HepG2 (cell line): ENCODE measurements around the gene MYH9. TPM values are rescaled to one million over a fixed set of nuclear protein-coding genes. Genes with fewer than 3 reads are reported as not detected.

Experiments used
- IRF1 ChIP-seq: sonication (generic); formaldehyde crosslinking; IDR thresholded peaks from 2 replicates; pipeline ENCODE4 v1.4.0; 2020; ENCODE audit warnings: low read depth, mild to moderate bottlenecking, missing genetic modification reagents
- POGK ChIP-seq: sonication (generic); formaldehyde crosslinking; conservative IDR thresholded peaks from 2 replicates; pipeline ENCODE4 v1.8.0; 2022; ENCODE audit warnings: mild to moderate bottlenecking, moderate library complexity, missing genetic modification reagents
- ZFY ChIP-seq: sonication (generic); formaldehyde crosslinking; IDR thresholded peaks from 2 replicates; pipeline ENCODE4 v1.4.0; 2020; ENCODE audit warnings: missing genetic modification reagents
- ZNF318 ChIP-seq: sonication (generic); formaldehyde crosslinking; IDR thresholded peaks from 2 replicates; pipeline ENCODE4 v1.4.0; 2020; ENCODE audit warnings: mild to moderate bottlenecking, missing genetic modification reagents
- ZNF572 ChIP-seq: sonication (generic); formaldehyde crosslinking; IDR thresholded peaks from 2 replicates; pipeline ENCODE4 v1.5.1; 2020; ENCODE audit warnings: mild to moderate bottlenecking, missing genetic modification reagents
- ZNF646 ChIP-seq: sonication (generic); formaldehyde crosslinking; IDR thresholded peaks from 2 replicates; pipeline ENCODE4 v1.9.0; 2021; ENCODE audit warnings: mild to moderate bottlenecking, missing genetic modification reagents
- polyA plus RNA-seq, 8 experiments: library from polyadenylated mRNA; depleted of rRNA in 3 of 8; stranded (reverse) in 7 of 8; unstranded in 1 of 8; fragments of >200 nt; fragmentation: Illumina TruSeq in 4 of 8; extraction: Trizol in 4 of 8; gene quantifications; 2 replicates each; pipeline versions ENCODE4 v1.2.1 to v1.2.3, GENCODE V29; 2011 to 2016; ENCODE audit warnings: low read depth in 4 of 8, missing spikeins in 1 of 8, mixed read lengths in 1 of 8; ENCODE audit not compliant: insufficient read depth in 1 of 8
- total RNA-seq, 5 experiments: library from RNA; depleted of rRNA; stranded (reverse); fragments of >200 nt; fragmentation: Illumina TruSeq; extraction: Trizol; gene quantifications; 2 replicates each; pipeline ENCODE4 v1.2.3, GENCODE V29; 2016; ENCODE audit warnings: low read depth in 1 of 5

Gene MYH9
- total and polyA plus RNA-seq, 2 of the 13 experiments (the other 11 are each of a cell fraction or from before 2014, with no cell fraction given): 50.7 to 98.5 TPM

- TF ChIP-seq ZNF646 (CRISPR knock-in tag) (no peak), ZNF572 (CRISPR knock-in tag) (no peak), IRF1 (CRISPR knock-in tag) (no peak), ZNF318 (no peak), POGK (CRISPR knock-in tag) (peak; percentile 87), ZFY (CRISPR knock-in tag) (peak; percentile 96)
Measured at GRCh38 chr22:36409911-36410756, 22.4 kb upstream of the MYH9 start (continued).
